ENCODE measurements around the gene AP3S2. TPM values are rescaled to one million over a fixed set of nuclear protein-coding genes. Genes with fewer than 3 reads are reported as not detected.
"Not testable (repeated sequence)": the region's sequence is repeated elsewhere in the genome, so short reads cannot be mapped to it uniquely, and the experiment has no call there.

Gene AP3S2
- total RNA-seq, 2 experiments from 2014 or later = 28.2 to 30.8 TPM

GRCh38 chr15:89797678-89798201 lies 96.1 kb downstream of the AP3S2 start:
- no peak for DNase-seq
- Mint-ChIP-seq H3K27ac (no peak overlapping the region), H3K4me1 (no peaks in the 10 kb centered on the region), H3K27me3 (peaks cover 14% of the 10 kb centered on the region), H3K36me3 (no peaks in the 10 kb centered on the region), H3K4me3 (no peak overlapping the region), H3K9me3 (no peaks in the 10 kb centered on the region)
- POLR2A ChIA-PET = interaction anchor here (0.7 kb wide), 1 partner anchor 268 kb away, joined by 3 read pairs; no protein-coding TSS in a partner anchor
- ATAC-seq (ENCODE audit: low read depth) = no peak

GRCh38 chr15:89795996-89796395 lies 97.8 kb downstream of the AP3S2 start:
- no peaks in the 10 kb centered on the region for H3K36me3 Mint-ChIP-seq
- H3K4me3 Mint-ChIP-seq = no peak overlapping the region
- H3K27me3 Mint-ChIP-seq = peaks cover 14% of the 10 kb centered on the region
- H3K9me3 Mint-ChIP-seq = no peaks in the 10 kb centered on the region
- H3K27ac Mint-ChIP-seq = no peak overlapping the region
- POLR2A ChIA-PET = no interaction called here
- no peaks in the 10 kb centered on the region for H3K4me1 Mint-ChIP-seq
- DNase-seq = no peak
- ATAC-seq (ENCODE audit: low read depth) = no peak

GRCh38 chr15:89794627-89795241 lies 99.1 kb downstream of the AP3S2 start:
- POLR2A ChIA-PET = no interaction called here
- Mint-ChIP-seq H3K4me3 (no peak overlapping the region), H3K27me3 (peaks cover 14% of the 10 kb centered on the region), H3K4me1 (no peaks in the 10 kb centered on the region), H3K27ac (no peak overlapping the region), H3K9me3 (no peaks in the 10 kb centered on the region), H3K36me3 (no peaks in the 10 kb centered on the region)
- ATAC-seq (ENCODE audit: low read depth) (no peak), DNase-seq (no peak)

- POLR2A ChIA-PET = no interaction called here
- Mint-ChIP-seq H3K4me3 (no peak overlapping the region), H3K27me3 (peaks cover 21% of the 10 kb centered on the region), H3K4me1 (no peaks in the 10 kb centered on the region), H3K9me3 (peaks cover 7% of the 10 kb centered on the region), H3K27ac (no peak overlapping the region), H3K36me3 (no peaks in the 10 kb centered on the region)
- DNase-seq = no peak
- ATAC-seq (ENCODE audit: low read depth) = no peak
Measured at GRCh38 chr15:89792106-89792805, 101.5 kb downstream of the AP3S2 start.

- H3K36me3 Mint-ChIP-seq = no peaks in the 10 kb centered on the region
- no peak overlapping the region for H3K4me3 Mint-ChIP-seq
- POLR2A ChIA-PET = no interaction called here
- H3K9me3 Mint-ChIP-seq = peaks cover 7% of the 10 kb centered on the region
- H3K4me1 Mint-ChIP-seq = no peaks in the 10 kb centered on the region
- peaks cover 20% of the 10 kb centered on the region for H3K27me3 Mint-ChIP-seq
- no peak for DNase-seq
- H3K27ac Mint-ChIP-seq = no peak overlapping the region
- ATAC-seq (ENCODE audit: low read depth) = no peak
Measured at GRCh38 chr15:89790661-89791060, 103.1 kb downstream of the AP3S2 start.

- ATAC-seq (ENCODE audit: low read depth) (no peak), DNase-seq (no peak)
- POLR2A ChIA-PET = no interaction called here
- H3K36me3 Mint-ChIP-seq = no peaks in the 10 kb centered on the region
- H3K27ac Mint-ChIP-seq = no peak overlapping the region
- H3K4me1 Mint-ChIP-seq = no peaks in the 10 kb centered on the region
- peaks cover 18% of the 10 kb centered on the region for H3K27me3 Mint-ChIP-seq
- H3K9me3 Mint-ChIP-seq = peaks cover 7% of the 10 kb centered on the region
- H3K4me3 Mint-ChIP-seq = no peak overlapping the region
Measured at GRCh38 chr15:89790206-89790605, 103.6 kb downstream of the AP3S2 start.

GRCh38 chr15:89788585-89788984 lies 105.2 kb downstream of the AP3S2 start:
- DNase-seq; H3K9me3 Mint-ChIP-seq; H3K27me3 Mint-ChIP-seq; H3K4me3 Mint-ChIP-seq; H3K4me1 Mint-ChIP-seq; POLR2A ChIA-PET; H3K36me3 Mint-ChIP-seq; H3K27ac Mint-ChIP-seq; ATAC-seq (ENCODE audit: low read depth): not testable (repeated sequence)

GRCh38 chr15:89787944-89788343 lies 105.8 kb downstream of the AP3S2 start:
- Mint-ChIP-seq H3K36me3 (no peaks in the 10 kb centered on the region), H3K4me1 (no peaks in the 10 kb centered on the region), H3K27ac (no peak overlapping the region), H3K27me3 (peaks cover 9% of the 10 kb centered on the region), H3K4me3 (no peak overlapping the region), H3K9me3 (peaks cover 7% of the 10 kb centered on the region)
- no peak for ATAC-seq (ENCODE audit: low read depth)
- DNase-seq = no peak
- POLR2A ChIA-PET = no interaction called here

- ATAC-seq (ENCODE audit: low read depth) = no peak
- Mint-ChIP-seq H3K27ac (no peak overlapping the region), H3K9me3 (peaks cover 7% of the 10 kb centered on the region), H3K36me3 (no peaks in the 10 kb centered on the region), H3K4me3 (no peak overlapping the region), H3K4me1 (peaks cover 3% of the 10 kb centered on the region), H3K27me3 (peaks cover 10% of the 10 kb centered on the region)
- POLR2A ChIA-PET = no interaction called here
- DNase-seq = no peak
Measured at GRCh38 chr15:89785774-89786140, 108.0 kb downstream of the AP3S2 start.

GRCh38 chr15:89785064-89785773 lies 108.6 kb downstream of the AP3S2 start:
- ATAC-seq (ENCODE audit: low read depth) = no peak
- POLR2A ChIA-PET = no interaction called here
- H3K27me3 Mint-ChIP-seq = peaks cover 14% of the 10 kb centered on the region
- no peak for DNase-seq
- H3K36me3 Mint-ChIP-seq = no peaks in the 10 kb centered on the region
- no peak overlapping the region for H3K27ac Mint-ChIP-seq
- peaks cover 6% of the 10 kb centered on the region for H3K4me1 Mint-ChIP-seq
- H3K9me3 Mint-ChIP-seq = peaks cover 7% of the 10 kb centered on the region
- H3K4me3 Mint-ChIP-seq = no peak overlapping the region

- H3K27me3 Mint-ChIP-seq = peaks cover 14% of the 10 kb centered on the region
- POLR2A ChIA-PET = no interaction called here
- H3K4me3 Mint-ChIP-seq = no peak overlapping the region
- DNase-seq (no peak), ATAC-seq (ENCODE audit: low read depth) (no peak)
- H3K27ac Mint-ChIP-seq = no peak overlapping the region
- no peaks in the 10 kb centered on the region for H3K36me3 Mint-ChIP-seq
- H3K9me3 Mint-ChIP-seq = peaks cover 7% of the 10 kb centered on the region
- peaks cover 6% of the 10 kb centered on the region for H3K4me1 Mint-ChIP-seq
Measured at GRCh38 chr15:89784686-89784960, 109.2 kb downstream of the AP3S2 start.

GRCh38 chr15:89783861-89784685 lies 109.7 kb downstream of the AP3S2 start:
- POLR2A ChIA-PET = no interaction called here
- DNase-seq (no peak), ATAC-seq (ENCODE audit: low read depth) (no peak)
- H3K36me3 Mint-ChIP-seq = no peaks in the 10 kb centered on the region
- peaks cover 6% of the 10 kb centered on the region for H3K4me1 Mint-ChIP-seq
- peaks cover 14% of the 10 kb centered on the region for H3K27me3 Mint-ChIP-seq
- no peak overlapping the region for H3K4me3 Mint-ChIP-seq
- no peak overlapping the region for H3K27ac Mint-ChIP-seq
- peaks cover 7% of the 10 kb centered on the region for H3K9me3 Mint-ChIP-seq

- peaks cover 7% of the 10 kb centered on the region for H3K9me3 Mint-ChIP-seq
- no peak for DNase-seq
- H3K4me3 Mint-ChIP-seq = no peak overlapping the region
- H3K27me3 Mint-ChIP-seq = peaks cover 14% of the 10 kb centered on the region
- ATAC-seq (ENCODE audit: low read depth) = no peak
- H3K36me3 Mint-ChIP-seq = no peaks in the 10 kb centered on the region
- peaks cover 6% of the 10 kb centered on the region for H3K4me1 Mint-ChIP-seq
- no peak overlapping the region for H3K27ac Mint-ChIP-seq
- POLR2A ChIA-PET = no interaction called here
Measured at GRCh38 chr15:89783111-89783860, 110.5 kb downstream of the AP3S2 start.

Measured in activated naive CD8-positive, alpha-beta T cell treated with anti-CD3 and anti-CD28 coated beads, Interleukin-2, amount 10 ng/mL, durations not matched to agents 7 days and 5 days (primary cell).